ENCODE data around the gene STK10.

GRCh38 chr5:172075656-172076055 lies 112.4 kb downstream of the STK10 start:
- TF ChIP-seq, protein P1, sequence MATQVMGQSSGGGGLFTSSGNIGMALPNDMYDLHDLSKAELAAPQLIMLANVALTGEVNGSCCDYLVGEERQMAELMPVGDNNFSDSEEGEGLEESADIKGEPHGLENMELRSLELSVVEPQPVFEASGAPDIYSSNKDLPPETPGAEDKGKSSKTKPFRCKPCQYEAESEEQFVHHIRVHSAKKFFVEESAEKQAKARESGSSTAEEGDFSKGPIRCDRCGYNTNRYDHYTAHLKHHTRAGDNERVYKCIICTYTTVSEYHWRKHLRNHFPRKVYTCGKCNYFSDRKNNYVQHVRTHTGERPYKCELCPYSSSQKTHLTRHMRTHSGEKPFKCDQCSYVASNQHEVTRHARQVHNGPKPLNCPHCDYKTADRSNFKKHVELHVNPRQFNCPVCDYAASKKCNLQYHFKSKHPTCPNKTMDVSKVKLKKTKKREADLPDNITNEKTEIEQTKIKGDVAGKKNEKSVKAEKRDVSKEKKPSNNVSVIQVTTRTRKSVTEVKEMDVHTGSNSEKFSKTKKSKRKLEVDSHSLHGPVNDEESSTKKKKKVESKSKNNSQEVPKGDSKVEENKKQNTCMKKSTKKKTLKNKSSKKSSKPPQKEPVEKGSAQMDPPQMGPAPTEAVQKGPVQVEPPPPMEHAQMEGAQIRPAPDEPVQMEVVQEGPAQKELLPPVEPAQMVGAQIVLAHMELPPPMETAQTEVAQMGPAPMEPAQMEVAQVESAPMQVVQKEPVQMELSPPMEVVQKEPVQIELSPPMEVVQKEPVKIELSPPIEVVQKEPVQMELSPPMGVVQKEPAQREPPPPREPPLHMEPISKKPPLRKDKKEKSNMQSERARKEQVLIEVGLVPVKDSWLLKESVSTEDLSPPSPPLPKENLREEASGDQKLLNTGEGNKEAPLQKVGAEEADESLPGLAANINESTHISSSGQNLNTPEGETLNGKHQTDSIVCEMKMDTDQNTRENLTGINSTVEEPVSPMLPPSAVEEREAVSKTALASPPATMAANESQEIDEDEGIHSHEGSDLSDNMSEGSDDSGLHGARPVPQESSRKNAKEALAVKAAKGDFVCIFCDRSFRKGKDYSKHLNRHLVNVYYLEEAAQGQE (IDR thresholded peaks at IDR 0.05; ENCODE audit: low read depth, low read length) = no peak
- TF ChIP-seq CHD2 (IDR thresholded peaks at IDR 0.05; ENCODE audit: low read length, partially characterized antibody) (no peak), TAF1 (IDR thresholded peaks at IDR 0.05; ENCODE audit: borderline replicate concordance, low read depth, low read length) (no peak), TEAD4 (IDR thresholded peaks at IDR 0.05; ENCODE audit: borderline replicate concordance, insufficient read depth) (no peak), SIN3A (IDR thresholded peaks at IDR 0.05; ENCODE audit: borderline replicate concordance, low read depth, low read length) (no peak), TCF12 (IDR thresholded peaks at IDR 0.05) (no peak), GABPA (IDR thresholded peaks at IDR 0.05; ENCODE audit: low read depth) (no peak), EP300 (IDR thresholded peaks at IDR 0.05; ENCODE audit: borderline replicate concordance in 1 of 2, low read depth in 1 of 2, low read length in 1 of 2) (no peak), YY1 (IDR thresholded peaks at IDR 0.05; ENCODE audit: low read depth) (no peak), NFIC (IDR thresholded peaks at IDR 0.05; ENCODE audit: borderline replicate concordance) (no peak), PBX3 (IDR thresholded peaks at IDR 0.05) (no peak)
- TF ChIP-seq, protein P2, sequence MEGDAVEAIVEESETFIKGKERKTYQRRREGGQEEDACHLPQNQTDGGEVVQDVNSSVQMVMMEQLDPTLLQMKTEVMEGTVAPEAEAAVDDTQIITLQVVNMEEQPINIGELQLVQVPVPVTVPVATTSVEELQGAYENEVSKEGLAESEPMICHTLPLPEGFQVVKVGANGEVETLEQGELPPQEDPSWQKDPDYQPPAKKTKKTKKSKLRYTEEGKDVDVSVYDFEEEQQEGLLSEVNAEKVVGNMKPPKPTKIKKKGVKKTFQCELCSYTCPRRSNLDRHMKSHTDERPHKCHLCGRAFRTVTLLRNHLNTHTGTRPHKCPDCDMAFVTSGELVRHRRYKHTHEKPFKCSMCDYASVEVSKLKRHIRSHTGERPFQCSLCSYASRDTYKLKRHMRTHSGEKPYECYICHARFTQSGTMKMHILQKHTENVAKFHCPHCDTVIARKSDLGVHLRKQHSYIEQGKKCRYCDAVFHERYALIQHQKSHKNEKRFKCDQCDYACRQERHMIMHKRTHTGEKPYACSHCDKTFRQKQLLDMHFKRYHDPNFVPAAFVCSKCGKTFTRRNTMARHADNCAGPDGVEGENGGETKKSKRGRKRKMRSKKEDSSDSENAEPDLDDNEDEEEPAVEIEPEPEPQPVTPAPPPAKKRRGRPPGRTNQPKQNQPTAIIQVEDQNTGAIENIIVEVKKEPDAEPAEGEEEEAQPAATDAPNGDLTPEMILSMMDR (IDR thresholded peaks at IDR 0.05) = no peak
- TF ChIP-seq, protein P3, sequence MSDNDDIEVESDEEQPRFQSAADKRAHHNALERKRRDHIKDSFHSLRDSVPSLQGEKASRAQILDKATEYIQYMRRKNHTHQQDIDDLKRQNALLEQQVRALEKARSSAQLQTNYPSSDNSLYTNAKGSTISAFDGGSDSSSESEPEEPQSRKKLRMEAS (IDR thresholded peaks at IDR 0.05; ENCODE audit: low read depth) = no peak
- TF ChIP-seq, protein P4, sequence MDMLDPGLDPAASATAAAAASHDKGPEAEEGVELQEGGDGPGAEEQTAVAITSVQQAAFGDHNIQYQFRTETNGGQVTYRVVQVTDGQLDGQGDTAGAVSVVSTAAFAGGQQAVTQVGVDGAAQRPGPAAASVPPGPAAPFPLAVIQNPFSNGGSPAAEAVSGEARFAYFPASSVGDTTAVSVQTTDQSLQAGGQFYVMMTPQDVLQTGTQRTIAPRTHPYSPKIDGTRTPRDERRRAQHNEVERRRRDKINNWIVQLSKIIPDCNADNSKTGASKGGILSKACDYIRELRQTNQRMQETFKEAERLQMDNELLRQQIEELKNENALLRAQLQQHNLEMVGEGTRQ (IDR thresholded peaks at IDR 0.05; ENCODE audit: borderline replicate concordance, low read depth, low read length) = no peak
